Measurements from ENCODE around the gene CRNN. TPM values are rescaled to one million over a fixed set of nuclear protein-coding genes. Genes with fewer than 3 reads are reported as not detected.

CRNN gene
- polyA plus RNA-seq, 2 of the 4 experiments (the other 2 are of a cell fraction), result not detected

DNA sequence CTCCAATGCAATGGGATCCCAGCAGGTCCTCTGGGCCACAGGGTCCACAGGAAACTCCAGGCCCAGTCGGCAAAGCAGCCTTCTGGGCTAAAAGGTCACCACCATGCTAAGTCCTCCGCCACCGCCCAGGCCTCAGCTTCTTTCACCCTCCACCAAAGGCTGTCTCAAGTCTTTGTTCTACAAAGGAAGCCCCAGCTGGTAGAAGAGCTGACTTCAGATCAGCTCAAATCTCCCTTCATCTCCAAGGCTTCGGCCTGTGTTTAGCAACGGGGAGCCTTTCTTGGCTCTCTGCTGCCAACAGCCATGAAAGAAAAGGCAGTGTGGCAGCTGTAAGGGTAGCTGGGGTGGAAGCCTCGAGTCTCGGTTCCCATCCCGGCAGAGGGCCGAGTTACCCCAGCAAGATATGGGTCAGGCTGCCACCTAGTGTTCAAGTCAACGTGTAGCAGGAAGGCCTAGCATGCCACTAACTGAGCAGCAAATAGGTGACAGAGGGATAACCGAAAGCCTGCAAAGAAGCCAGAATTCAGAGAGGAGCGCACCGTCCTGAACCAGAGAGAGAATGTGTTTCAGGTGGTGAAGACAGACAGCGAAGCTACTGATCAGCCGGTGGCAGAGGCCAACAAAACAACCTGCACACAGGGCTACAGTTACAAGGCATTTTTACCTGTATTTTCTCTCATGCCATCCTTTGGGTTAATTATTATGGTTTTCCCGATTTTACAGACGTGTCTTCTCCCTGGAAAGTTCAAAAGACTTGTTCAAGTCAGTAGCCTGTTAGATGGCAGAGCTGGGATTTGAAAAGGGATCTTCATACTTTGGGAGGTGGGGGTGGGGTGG, 26.8 kb upstream of the CRNN start:
- Histone ChIP-seq H3K4me2 (peak overlapping the region; percentile 25; the same call in 1 of the 3 replicates), H3K4me3 (no peak overlapping the region), H3K4me1 (no peaks in the 10 kb centered on the region), H3K9me3 (no peaks in the 10 kb centered on the region), H3K27ac (no peak overlapping the region)
- POLR2A ChIA-PET, result no interaction called here
- DNase-seq (ENCODE audit: low read depth in 1 of 2, low spot score in 1 of 2) (peak; percentile 77 to 89), ATAC-seq (peak; percentile 97 to 99), FAIRE-seq (peak; percentile 84)
- TF ChIP-seq, protein P1, sequence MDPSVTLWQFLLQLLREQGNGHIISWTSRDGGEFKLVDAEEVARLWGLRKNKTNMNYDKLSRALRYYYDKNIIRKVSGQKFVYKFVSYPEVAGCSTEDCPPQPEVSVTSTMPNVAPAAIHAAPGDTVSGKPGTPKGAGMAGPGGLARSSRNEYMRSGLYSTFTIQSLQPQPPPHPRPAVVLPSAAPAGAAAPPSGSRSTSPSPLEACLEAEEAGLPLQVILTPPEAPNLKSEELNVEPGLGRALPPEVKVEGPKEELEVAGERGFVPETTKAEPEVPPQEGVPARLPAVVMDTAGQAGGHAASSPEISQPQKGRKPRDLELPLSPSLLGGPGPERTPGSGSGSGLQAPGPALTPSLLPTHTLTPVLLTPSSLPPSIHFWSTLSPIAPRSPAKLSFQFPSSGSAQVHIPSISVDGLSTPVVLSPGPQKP (IDR thresholded peaks at IDR 0.05; ENCODE audit: low read depth, low read length), result no peak
- TF ChIP-seq MAZ (IDR thresholded peaks at IDR 0.05; ENCODE audit: borderline replicate concordance, low read depth, low read length), result no peak
- TF ChIP-seq RARB (CRISPR knock-in tag; IDR thresholded peaks at IDR 0.05), result no peak
- TF ChIP-seq ZSCAN20 (CRISPR knock-in tag; IDR thresholded peaks at IDR 0.05), result no peak
- TF ChIP-seq, protein P2, sequence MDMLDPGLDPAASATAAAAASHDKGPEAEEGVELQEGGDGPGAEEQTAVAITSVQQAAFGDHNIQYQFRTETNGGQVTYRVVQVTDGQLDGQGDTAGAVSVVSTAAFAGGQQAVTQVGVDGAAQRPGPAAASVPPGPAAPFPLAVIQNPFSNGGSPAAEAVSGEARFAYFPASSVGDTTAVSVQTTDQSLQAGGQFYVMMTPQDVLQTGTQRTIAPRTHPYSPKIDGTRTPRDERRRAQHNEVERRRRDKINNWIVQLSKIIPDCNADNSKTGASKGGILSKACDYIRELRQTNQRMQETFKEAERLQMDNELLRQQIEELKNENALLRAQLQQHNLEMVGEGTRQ (IDR thresholded peaks at IDR 0.05), result no peak
- TF ChIP-seq, protein P3, sequence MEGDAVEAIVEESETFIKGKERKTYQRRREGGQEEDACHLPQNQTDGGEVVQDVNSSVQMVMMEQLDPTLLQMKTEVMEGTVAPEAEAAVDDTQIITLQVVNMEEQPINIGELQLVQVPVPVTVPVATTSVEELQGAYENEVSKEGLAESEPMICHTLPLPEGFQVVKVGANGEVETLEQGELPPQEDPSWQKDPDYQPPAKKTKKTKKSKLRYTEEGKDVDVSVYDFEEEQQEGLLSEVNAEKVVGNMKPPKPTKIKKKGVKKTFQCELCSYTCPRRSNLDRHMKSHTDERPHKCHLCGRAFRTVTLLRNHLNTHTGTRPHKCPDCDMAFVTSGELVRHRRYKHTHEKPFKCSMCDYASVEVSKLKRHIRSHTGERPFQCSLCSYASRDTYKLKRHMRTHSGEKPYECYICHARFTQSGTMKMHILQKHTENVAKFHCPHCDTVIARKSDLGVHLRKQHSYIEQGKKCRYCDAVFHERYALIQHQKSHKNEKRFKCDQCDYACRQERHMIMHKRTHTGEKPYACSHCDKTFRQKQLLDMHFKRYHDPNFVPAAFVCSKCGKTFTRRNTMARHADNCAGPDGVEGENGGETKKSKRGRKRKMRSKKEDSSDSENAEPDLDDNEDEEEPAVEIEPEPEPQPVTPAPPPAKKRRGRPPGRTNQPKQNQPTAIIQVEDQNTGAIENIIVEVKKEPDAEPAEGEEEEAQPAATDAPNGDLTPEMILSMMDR (IDR thresholded peaks at IDR 0.05), result peak; percentile 85
- no peak for TF ChIP-seq FOSL2 (IDR thresholded peaks at IDR 0.05)
- no peak for TF ChIP-seq FOSL2 (CRISPR knock-in tag; IDR thresholded peaks at IDR 0.05)
- peak; percentile 74 for TF ChIP-seq SMC3 (IDR thresholded peaks at IDR 0.05)
- TF ChIP-seq, protein P4, sequence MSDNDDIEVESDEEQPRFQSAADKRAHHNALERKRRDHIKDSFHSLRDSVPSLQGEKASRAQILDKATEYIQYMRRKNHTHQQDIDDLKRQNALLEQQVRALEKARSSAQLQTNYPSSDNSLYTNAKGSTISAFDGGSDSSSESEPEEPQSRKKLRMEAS (IDR thresholded peaks at IDR 0.05), result peak; percentile 68
- peak; percentile 80 for TF ChIP-seq RAD21 (conservative IDR thresholded peaks at IDR 0.05 in 1 of 2, IDR thresholded peaks at IDR 0.05 in 1 of 2)
- TF ChIP-seq, protein P5, sequence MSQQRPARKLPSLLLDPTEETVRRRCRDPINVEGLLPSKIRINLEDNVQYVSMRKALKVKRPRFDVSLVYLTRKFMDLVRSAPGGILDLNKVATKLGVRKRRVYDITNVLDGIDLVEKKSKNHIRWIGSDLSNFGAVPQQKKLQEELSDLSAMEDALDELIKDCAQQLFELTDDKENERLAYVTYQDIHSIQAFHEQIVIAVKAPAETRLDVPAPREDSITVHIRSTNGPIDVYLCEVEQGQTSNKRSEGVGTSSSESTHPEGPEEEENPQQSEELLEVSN (IDR thresholded peaks at IDR 0.05; ENCODE audit: borderline replicate concordance, low read depth), result no peak
- CTCF ChIA-PET, result interaction anchor here (0.6 to 3.9 kb wide), 46 partner anchors 9 to 1014 kb away, joined by 3 to 32 read pairs (median 5); no protein-coding TSS in a partner anchor
- whole genome bisulfite sequencing (ENCODE audit: missing lambda C conversion rate), result 17% methylated on average over 17 of the region's 17 CpGs

DNA sequence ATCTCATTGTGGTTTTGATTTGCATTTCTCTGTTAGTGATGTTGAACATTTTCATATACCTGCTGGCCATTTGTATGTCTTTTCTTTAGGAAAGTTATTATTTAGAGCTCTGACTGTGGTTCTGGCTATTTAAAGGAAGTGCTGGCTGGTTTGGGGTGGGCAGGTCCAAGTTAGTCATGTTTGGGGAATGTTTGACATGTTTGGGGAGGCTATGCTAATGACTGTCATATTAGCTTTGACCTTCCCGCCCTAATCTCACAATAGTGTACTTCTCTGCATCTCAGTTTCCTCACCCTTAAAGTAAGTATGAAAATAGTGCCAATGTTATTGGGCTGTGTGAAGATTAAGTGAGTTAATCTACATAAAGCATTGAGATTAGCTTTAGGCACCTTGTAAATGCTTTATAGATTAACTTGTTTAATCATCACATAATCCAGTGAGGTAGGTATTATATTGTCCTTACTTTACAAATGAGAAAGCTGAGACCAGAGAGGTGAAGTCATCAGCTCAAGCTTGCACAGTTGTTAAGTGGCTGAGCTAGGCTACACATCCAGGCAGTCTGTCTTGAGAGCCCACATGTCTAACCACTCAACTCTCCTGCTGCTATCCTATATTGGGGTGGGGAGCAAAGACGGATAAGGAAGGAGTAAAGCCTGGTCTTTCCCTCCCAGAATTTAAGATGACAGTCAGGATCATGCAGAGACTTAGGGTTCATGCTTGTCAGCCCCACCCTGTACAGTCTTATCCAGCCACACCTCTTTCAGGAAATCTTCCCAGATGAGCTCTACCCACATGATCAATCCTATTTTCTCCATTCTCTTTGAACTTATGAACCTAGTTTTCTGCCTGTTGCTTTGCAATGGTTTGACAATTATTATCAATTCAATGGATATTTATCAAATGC, 22.8 kb upstream of the CRNN start:
- ATAC-seq (no peak), DNase-seq (ENCODE audit: low read depth in 1 of 2, low spot score in 1 of 2) (no peak), FAIRE-seq (no peak)
- Histone ChIP-seq H3K4me1 (no peaks in the 10 kb centered on the region), H3K9me3 (no peaks in the 10 kb centered on the region), H3K4me3 (no peak overlapping the region), H3K27ac (no peak overlapping the region), H3K4me2 (no peak overlapping the region)
- ChIA-PET POLR2A (no interaction called here), CTCF (interaction anchor here (0.5 to 2.3 kb wide), 8 partner anchors 10 to 900 kb away, joined by 3 to 11 read pairs (median 5); no protein-coding TSS in a partner anchor)
- WGBS (ENCODE audit: missing lambda C conversion rate), result 0% methylated on average over 2 of the region's 2 CpGs
- TF ChIP-seq PHF8 (IDR thresholded peaks at IDR 0.05; ENCODE audit: borderline replicate concordance, low read depth) (no peak), SMC3 (IDR thresholded peaks at IDR 0.05) (no peak), TP53 (CRISPR knock-in tag; IDR thresholded peaks at IDR 0.05) (no peak), RCOR1 (IDR thresholded peaks at IDR 0.05; ENCODE audit: low read depth, low read length) (no peak), TFCP2L1 (CRISPR knock-in tag; IDR thresholded peaks at IDR 0.05) (no peak), NPAS2 (CRISPR knock-in tag; IDR thresholded peaks at IDR 0.05; ENCODE audit: borderline replicate concordance) (no peak), HDAC2 (IDR thresholded peaks at IDR 0.05) (no peak), RAD21 (conservative IDR thresholded peaks at IDR 0.05 in 1 of 2, IDR thresholded peaks at IDR 0.05 in 1 of 2) (no peak), CBX8 (IDR thresholded peaks at IDR 0.05) (no peak), ESRRA (IDR thresholded peaks at IDR 0.05; ENCODE audit: borderline replicate concordance, low read length) (no peak), ZC3H11A (IDR thresholded peaks at IDR 0.05) (no peak)
- TF ChIP-seq, protein P6, sequence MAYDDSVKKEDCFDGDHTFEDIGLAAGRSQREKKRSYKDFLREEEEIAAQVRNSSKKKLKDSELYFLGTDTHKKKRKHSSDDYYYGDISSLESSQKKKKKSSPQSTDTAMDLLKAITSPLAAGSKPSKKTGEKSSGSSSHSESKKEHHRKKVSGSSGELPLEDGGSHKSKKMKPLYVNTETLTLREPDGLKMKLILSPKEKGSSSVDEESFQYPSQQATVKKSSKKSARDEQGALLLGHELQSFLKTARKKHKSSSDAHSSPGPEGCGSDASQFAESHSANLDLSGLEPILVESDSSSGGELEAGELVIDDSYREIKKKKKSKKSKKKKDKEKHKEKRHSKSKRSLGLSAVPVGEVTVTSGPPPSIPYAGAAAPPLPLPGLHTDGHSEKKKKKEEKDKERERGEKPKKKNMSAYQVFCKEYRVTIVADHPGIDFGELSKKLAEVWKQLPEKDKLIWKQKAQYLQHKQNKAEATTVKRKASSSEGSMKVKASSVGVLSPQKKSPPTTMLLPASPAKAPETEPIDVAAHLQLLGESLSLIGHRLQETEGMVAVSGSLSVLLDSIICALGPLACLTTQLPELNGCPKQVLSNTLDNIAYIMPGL (CRISPR knock-in tag; IDR thresholded peaks at IDR 0.05; ENCODE audit: borderline replicate concordance), result no peak
- TF ChIP-seq, protein P7, sequence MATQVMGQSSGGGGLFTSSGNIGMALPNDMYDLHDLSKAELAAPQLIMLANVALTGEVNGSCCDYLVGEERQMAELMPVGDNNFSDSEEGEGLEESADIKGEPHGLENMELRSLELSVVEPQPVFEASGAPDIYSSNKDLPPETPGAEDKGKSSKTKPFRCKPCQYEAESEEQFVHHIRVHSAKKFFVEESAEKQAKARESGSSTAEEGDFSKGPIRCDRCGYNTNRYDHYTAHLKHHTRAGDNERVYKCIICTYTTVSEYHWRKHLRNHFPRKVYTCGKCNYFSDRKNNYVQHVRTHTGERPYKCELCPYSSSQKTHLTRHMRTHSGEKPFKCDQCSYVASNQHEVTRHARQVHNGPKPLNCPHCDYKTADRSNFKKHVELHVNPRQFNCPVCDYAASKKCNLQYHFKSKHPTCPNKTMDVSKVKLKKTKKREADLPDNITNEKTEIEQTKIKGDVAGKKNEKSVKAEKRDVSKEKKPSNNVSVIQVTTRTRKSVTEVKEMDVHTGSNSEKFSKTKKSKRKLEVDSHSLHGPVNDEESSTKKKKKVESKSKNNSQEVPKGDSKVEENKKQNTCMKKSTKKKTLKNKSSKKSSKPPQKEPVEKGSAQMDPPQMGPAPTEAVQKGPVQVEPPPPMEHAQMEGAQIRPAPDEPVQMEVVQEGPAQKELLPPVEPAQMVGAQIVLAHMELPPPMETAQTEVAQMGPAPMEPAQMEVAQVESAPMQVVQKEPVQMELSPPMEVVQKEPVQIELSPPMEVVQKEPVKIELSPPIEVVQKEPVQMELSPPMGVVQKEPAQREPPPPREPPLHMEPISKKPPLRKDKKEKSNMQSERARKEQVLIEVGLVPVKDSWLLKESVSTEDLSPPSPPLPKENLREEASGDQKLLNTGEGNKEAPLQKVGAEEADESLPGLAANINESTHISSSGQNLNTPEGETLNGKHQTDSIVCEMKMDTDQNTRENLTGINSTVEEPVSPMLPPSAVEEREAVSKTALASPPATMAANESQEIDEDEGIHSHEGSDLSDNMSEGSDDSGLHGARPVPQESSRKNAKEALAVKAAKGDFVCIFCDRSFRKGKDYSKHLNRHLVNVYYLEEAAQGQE (IDR thresholded peaks at IDR 0.05), result no peak

Data from A549 (cell line).